ENCODE data around the gene UROS. TPM values are rescaled to one million over a fixed set of nuclear protein-coding genes. Genes with fewer than 3 reads are reported as not detected.

UROS gene
- total RNA-seq, 1 donor = 23.3 TPM

- Histone ChIP-seq H3K4me1 (ENCODE audit: insufficient read depth, low read length) (no peaks in the 10 kb centered on the region), H3K4me3 (ENCODE audit: low read length) (no peak overlapping the region), H3K27me3 (ENCODE audit: insufficient read depth, low read length) (no peaks in the 10 kb centered on the region), H3K9me3 (ENCODE audit: low read depth, low read length) (no peaks in the 10 kb centered on the region)
Measured at GRCh38 chr10:125844751-125845221, 21.7 kb upstream of the UROS start.

GRCh38 chr10:125843603-125844329 is 20.7 kb upstream of the UROS start:
- Histone ChIP-seq H3K4me1 (ENCODE audit: insufficient read depth, low read length) (no peaks in the 10 kb centered on the region), H3K4me3 (ENCODE audit: low read length) (no peak overlapping the region), H3K9me3 (ENCODE audit: low read depth, low read length) (no peaks in the 10 kb centered on the region), H3K27me3 (ENCODE audit: insufficient read depth, low read length) (no peaks in the 10 kb centered on the region)

- H3K4me3 ChIP-seq (ENCODE audit: low read length) = no peak overlapping the region
- no peaks in the 10 kb centered on the region for H3K9me3 ChIP-seq (ENCODE audit: low read depth, low read length)
- no peaks in the 10 kb centered on the region for H3K4me1 ChIP-seq (ENCODE audit: insufficient read depth, low read length)
- no peaks in the 10 kb centered on the region for H3K27me3 ChIP-seq (ENCODE audit: insufficient read depth, low read length)
Measured at GRCh38 chr10:125840955-125841354, 17.9 kb upstream of the UROS start.

GRCh38 chr10:125840406-125840805 is 17.3 kb upstream of the UROS start:
- H3K4me3 ChIP-seq (ENCODE audit: low read length) = no peak overlapping the region
- no peaks in the 10 kb centered on the region for H3K4me1 ChIP-seq (ENCODE audit: insufficient read depth, low read length)
- H3K27me3 ChIP-seq (ENCODE audit: insufficient read depth, low read length) = no peaks in the 10 kb centered on the region

GRCh38 chr10:125838802-125839575 is 15.9 kb upstream of the UROS start:
- Histone ChIP-seq H3K27me3 (ENCODE audit: insufficient read depth, low read length) (no peaks in the 10 kb centered on the region), H3K4me3 (ENCODE audit: low read length) (no peak overlapping the region), H3K4me1 (ENCODE audit: insufficient read depth, low read length) (no peaks in the 10 kb centered on the region), H3K9me3 (ENCODE audit: low read depth, low read length) (no peaks in the 10 kb centered on the region)

More at GRCh38 chr10:125840406-125840805, 17.3 kb upstream of the UROS start:
- H3K9me3 ChIP-seq (ENCODE audit: low read depth, low read length) = no peaks in the 10 kb centered on the region

- H3K4me1 ChIP-seq (ENCODE audit: insufficient read depth, low read length) = no peaks in the 10 kb centered on the region
- no peak overlapping the region for H3K4me3 ChIP-seq (ENCODE audit: low read length)
Measured at GRCh38 chr10:125836746-125837145, 13.7 kb upstream of the UROS start.

GRCh38 chr10:125828311-125828710 is 5.3 kb upstream of the UROS start:
- no peak overlapping the region for H3K4me3 ChIP-seq (ENCODE audit: low read length)
- H3K27me3 ChIP-seq (ENCODE audit: insufficient read depth, low read length) = no peaks in the 10 kb centered on the region

More at GRCh38 chr10:125836746-125837145, 13.7 kb upstream of the UROS start:
- Histone ChIP-seq H3K9me3 (ENCODE audit: low read depth, low read length) (no peaks in the 10 kb centered on the region), H3K27me3 (ENCODE audit: insufficient read depth, low read length) (no peaks in the 10 kb centered on the region)

GRCh38 chr10:125827133-125827532 is 4.1 kb upstream of the UROS start:
- H3K9me3 ChIP-seq (ENCODE audit: low read depth, low read length) = no peaks in the 10 kb centered on the region
- no peaks in the 10 kb centered on the region for H3K27me3 ChIP-seq (ENCODE audit: insufficient read depth, low read length)
- H3K4me3 ChIP-seq (ENCODE audit: low read length) = no peak overlapping the region
- peaks cover 25% of the 10 kb centered on the region for H3K4me1 ChIP-seq (ENCODE audit: insufficient read depth, low read length)

More at GRCh38 chr10:125828311-125828710, 5.3 kb upstream of the UROS start:
- Histone ChIP-seq H3K4me1 (ENCODE audit: insufficient read depth, low read length) (peaks cover 18% of the 10 kb centered on the region), H3K9me3 (ENCODE audit: low read depth, low read length) (no peaks in the 10 kb centered on the region)

- H3K4me3 ChIP-seq (ENCODE audit: low read length) = no peak overlapping the region
- H3K9me3 ChIP-seq (ENCODE audit: low read depth, low read length) = no peaks in the 10 kb centered on the region
- H3K4me1 ChIP-seq (ENCODE audit: insufficient read depth, low read length) = peaks cover 29% of the 10 kb centered on the region
- H3K27me3 ChIP-seq (ENCODE audit: insufficient read depth, low read length) = no peaks in the 10 kb centered on the region
Measured at GRCh38 chr10:125824736-125825135, 1.7 kb upstream of the UROS start.

GRCh38 chr10:125823663-125824251 is 699 bp upstream of the UROS start:
- H3K9me3 ChIP-seq (ENCODE audit: low read depth, low read length) = no peaks in the 10 kb centered on the region
- H3K4me1 ChIP-seq (ENCODE audit: insufficient read depth, low read length) = peaks cover 29% of the 10 kb centered on the region
- H3K27me3 ChIP-seq (ENCODE audit: insufficient read depth, low read length) = no peaks in the 10 kb centered on the region
- peak overlapping the region; percentile 95 for H3K4me3 ChIP-seq (ENCODE audit: low read length)

- Histone ChIP-seq H3K27me3 (ENCODE audit: insufficient read depth, low read length) (no peaks in the 10 kb centered on the region), H3K4me3 (ENCODE audit: low read length) (no peak overlapping the region), H3K4me1 (ENCODE audit: insufficient read depth, low read length) (peaks cover 29% of the 10 kb centered on the region), H3K9me3 (ENCODE audit: low read depth, low read length) (no peaks in the 10 kb centered on the region)
Measured at GRCh38 chr10:125820701-125821100, 2.4 kb downstream of the UROS start.

- Histone ChIP-seq H3K4me3 (ENCODE audit: low read length) (no peak overlapping the region), H3K4me1 (ENCODE audit: insufficient read depth, low read length) (peaks cover 8% of the 10 kb centered on the region), H3K27me3 (ENCODE audit: insufficient read depth, low read length) (no peaks in the 10 kb centered on the region), H3K9me3 (ENCODE audit: low read depth, low read length) (no peaks in the 10 kb centered on the region)
Measured at GRCh38 chr10:125817337-125817946, 5.6 kb downstream of the UROS start.

- Histone ChIP-seq H3K9me3 (ENCODE audit: low read depth, low read length) (no peaks in the 10 kb centered on the region), H3K4me1 (ENCODE audit: insufficient read depth, low read length) (no peaks in the 10 kb centered on the region), H3K27me3 (ENCODE audit: insufficient read depth, low read length) (no peaks in the 10 kb centered on the region), H3K4me3 (ENCODE audit: low read length) (no peak overlapping the region)
Measured at GRCh38 chr10:125816548-125816947, 6.5 kb downstream of the UROS start.

- H3K27me3 ChIP-seq (ENCODE audit: insufficient read depth, low read length) = no peaks in the 10 kb centered on the region
- H3K4me1 ChIP-seq (ENCODE audit: insufficient read depth, low read length) = no peaks in the 10 kb centered on the region
- no peak overlapping the region for H3K4me3 ChIP-seq (ENCODE audit: low read length)
- H3K9me3 ChIP-seq (ENCODE audit: low read depth, low read length) = no peaks in the 10 kb centered on the region
Measured at GRCh38 chr10:125815764-125816163, 7.3 kb downstream of the UROS start.

All from mononuclear cell (primary cell).